22Rv1 (cell line): ENCODE data around the gene UNC45B.

Experiments used
- CTCF ChIP-seq: fragments of 450-650 bp; IDR thresholded peaks from 2 replicates; pipeline ENCODE4 v1.5.1; 2017; ENCODE audit warnings: mild to moderate bottlenecking
- ZFX ChIP-seq: fragments of 450-650 bp; IDR thresholded peaks from 2 replicates; pipeline ENCODE4 v1.6.1; 2017; ENCODE audit warnings: antibody characterized with exemption, borderline replicate concordance

- TF ChIP-seq CTCF (no peak), ZFX (no peak)
Measured at GRCh38 chr17:35147375-35147905, at the start of gene UNC45B.
